HG02610 (cell line): Measurements from ENCODE around the gene IL36G.

Experiments
- ATAC-seq: cut with Tn5 transposase; IDR thresholded peaks from one replicate; pipeline ENCODE4 v1.9.1; 2021; ENCODE audit warnings: mild to moderate bottlenecking, moderate library complexity; ENCODE audit not compliant: unreplicated experiment

The IL36G gene

DNA sequence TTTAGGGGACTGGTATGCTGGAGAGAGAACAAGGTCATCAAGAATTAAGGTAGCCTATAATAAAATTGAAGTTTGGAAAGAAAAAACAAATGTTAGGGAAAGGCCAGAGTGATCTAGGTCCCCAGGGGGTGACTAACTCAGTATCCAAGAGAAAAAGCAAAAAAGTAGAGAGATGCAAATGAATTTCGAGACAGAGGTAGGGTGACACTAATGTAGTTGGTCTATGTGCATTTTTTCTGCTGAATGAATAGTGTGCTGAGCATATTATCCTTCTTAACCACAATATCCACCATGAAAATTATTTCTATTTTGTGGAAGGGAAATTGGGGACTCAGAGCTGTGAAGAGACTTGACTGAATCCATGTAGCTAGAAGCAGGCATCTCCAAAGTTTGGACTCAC lies 37.2 kb downstream of the IL36G start:
- no peak for ATAC-seq

DNA sequence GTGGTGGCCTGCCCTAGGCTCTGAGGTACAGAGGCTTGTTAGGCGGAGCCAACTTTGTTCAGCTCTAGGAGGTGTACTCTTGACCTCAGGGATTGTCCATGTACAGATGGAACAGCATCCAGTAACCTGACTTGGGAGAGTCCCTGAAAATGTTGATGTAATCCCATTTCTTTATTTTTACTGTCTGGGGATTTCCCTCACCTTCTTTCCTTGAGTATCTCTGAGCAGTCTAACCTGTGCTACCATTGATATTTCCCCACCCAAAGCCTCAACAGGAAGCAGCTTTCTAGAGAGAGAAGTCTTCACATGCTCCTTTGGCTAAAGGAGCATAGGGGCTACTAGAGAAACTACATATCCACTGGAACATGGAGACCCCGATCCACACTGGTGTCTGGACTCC lies 37.8 kb downstream of the IL36G start:
- no peak for ATAC-seq

DNA sequence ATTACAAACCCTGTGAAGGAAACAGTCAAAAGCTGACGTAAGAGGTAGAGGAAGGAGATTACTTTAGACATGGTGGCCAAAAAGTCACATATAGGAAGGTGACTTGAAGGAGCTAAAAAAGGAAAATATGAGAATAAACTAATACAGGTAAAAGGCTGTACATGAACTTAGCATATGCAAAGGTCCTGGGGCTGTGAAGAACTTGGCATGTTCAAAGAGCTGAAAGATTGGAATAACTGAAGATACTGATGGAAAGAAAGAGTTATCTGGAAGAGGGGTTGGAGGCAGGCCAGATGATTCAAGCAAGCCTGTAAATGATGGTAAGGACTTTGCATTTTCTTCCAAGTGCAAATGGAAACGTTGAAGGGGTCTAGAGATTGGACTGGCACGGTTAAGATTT lies 40.7 kb downstream of the IL36G start:
- ATAC-seq = no peak

DNA sequence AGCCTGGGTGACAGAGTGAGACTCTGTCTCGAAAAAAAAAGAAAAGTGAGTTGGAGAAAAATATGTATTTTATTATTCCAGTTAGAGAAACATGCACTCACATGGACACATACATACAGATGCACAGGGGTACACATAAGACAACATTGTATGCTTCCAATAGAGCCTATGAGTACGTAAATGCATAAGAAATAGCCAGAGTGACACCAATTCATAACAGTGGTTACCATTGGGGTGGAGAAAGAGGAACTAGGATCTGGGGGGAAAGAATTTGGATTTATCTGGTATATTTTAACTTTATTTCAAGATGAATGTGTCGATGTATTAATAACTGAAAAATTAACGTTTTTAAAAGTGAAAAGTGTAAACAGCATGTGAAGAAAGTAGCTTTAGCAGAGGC lies 43.5 kb downstream of the IL36G start:
- ATAC-seq = no peak

DNA sequence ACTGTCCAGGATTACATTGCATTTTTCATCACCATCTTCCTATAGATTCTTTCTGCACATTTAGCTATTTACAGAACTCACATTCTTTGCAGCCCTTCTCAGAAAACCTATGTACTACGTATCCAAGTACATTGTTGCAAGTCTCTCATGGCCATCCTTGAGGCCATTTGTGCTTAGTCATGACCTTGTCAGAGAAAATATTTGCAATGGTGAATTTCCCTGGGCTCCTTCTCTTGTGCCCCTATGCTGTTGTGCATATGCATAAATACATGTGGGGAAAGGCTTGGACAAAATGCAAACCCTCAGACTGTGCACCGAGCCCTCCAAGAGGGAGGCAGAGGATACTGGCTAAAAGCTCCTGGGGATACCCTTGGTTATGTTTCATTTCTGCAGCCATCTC lies 47.0 kb downstream of the IL36G start:
- ATAC-seq = no peak

DNA sequence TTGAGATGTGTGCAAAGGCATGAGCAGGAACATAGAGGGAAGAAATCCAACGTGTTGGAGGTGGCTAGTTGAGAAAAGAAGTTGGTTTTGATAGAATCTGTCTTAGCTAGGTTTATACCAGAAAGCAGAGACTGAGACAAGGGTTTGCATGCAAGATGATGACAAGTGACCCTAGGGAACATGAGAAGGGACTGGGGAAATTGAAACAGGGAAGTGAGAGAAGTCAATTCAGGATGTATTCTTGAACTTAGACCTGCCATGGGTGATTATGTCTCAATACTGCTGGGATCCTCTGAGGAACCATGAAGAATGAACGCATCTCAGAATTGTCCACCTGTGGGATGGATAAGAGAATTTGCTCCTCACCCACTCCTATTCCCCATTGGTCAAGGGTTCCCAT lies 47.9 kb downstream of the IL36G start:
- ATAC-seq = no peak

DNA sequence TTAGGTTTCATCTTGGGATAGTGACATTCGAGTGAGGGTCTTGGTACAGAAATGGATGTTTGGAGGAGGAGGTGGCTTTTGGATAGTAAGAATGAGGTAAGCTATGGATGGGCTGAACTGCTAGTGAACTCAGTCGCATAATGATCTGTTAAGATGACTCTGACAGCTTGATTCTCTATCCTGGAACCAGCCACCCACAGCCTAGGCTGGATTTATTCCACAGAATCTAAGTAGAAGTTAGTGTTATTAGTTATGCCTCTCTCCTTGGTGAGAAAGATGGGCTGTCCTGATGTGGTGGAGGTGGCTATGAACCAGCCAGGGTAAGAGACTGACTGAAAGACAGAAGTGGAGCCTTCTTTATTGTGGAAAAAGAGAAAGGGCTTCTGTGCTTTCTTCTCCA lies 49.9 kb downstream of the IL36G start:
- no peak for ATAC-seq

DNA sequence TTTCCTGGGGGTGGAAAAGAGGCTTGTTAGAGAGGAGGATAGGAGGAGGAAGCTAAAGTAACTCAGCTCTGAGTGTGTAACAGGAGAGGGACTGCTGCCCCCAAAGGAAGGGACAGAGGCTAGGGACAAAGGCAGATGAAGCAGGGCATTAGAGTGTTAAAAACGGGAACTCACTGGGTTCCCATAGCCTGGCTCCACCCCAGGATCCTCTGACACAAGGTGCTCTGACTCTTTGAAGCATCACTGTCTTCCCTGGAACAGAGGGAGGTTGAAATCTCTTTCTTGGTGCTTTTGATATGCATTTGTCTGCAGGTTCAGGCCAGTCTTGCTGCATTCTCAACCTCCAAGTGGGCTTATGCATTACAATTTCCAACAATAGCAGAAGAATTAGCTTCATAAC lies 50.3 kb downstream of the IL36G start:
- ATAC-seq = no peak

DNA sequence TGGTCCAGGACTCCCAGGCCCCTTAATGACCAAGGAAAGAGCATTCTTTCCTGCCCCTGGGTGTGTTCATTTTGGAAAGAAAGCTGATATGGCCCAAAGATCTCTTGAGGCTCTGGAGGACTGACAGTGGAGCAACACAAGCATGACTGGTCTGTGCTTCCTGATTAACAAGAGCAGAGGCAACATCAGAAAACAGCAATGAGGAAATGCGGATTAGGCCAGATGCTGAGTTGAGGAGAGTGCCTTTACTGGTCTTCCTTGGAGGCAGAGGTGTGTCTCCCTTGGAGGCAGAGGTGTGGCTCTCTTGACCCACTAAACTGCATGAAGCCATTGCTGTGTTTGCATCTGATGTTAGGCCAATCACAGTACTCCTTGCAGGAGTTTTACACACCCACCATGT lies 54.9 kb downstream of the IL36G start:
- no peak for ATAC-seq

DNA sequence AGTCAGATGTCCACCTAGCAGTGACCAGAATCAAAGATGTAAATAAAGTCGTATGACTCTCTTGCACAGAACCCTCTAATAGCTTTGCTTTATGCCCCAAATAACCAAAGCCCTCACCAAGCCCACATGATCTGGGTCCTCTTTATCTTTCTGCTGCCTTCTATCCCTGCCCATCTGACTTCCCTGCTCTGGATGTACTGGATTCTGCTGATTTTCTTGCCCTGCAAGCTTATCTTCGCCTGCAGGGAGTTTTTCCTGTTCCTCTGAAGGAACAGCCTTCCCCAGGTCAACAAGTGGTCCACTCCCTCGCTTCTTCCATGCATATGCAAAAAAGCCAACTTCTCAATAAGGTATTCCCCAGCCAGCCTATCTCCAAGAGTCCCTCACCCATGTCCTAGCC lies 56.2 kb downstream of the IL36G start:
- no peak for ATAC-seq
